Esophagus muscularis mucosa (tissue), 4 donors: ENCODE measurements around the gene OR2F1. TPM values are rescaled to one million over a fixed set of nuclear protein-coding genes. Genes with fewer than 3 reads are reported as not detected.

ENCODE experiments used
- DNase-seq: peaks from one replicate; pipeline ENCODE4 v3.0.0-alpha.2; 2017; ENCODE audit errors: extremely low spot score
- H3K27ac ChIP-seq, 4 donors: fragments of 200-600 bp; sonication (generic); replicated peaks in 1 of 4; 1 replicate in 3 of 4; 2 replicates in 1 of 4; pipeline ENCODE4 v1.5.1; 2016 to 2019; ENCODE audit warnings: mild to moderate bottlenecking in 1 of 4
- H3K27me3 ChIP-seq, 4 donors: fragments of 200-600 bp; sonication (generic); one replicate each; pipeline versions ENCODE4 v1.5.1 to v1.6.0; 2016 to 2019
- H3K36me3 ChIP-seq, 4 donors: fragments of 200-600 bp; sonication (generic); one replicate each; pipeline ENCODE4 v1.5.1; 2016 to 2019
- H3K4me1 ChIP-seq, 4 donors: fragments of 200-600 bp; sonication (generic); one replicate each; pipeline ENCODE4 v1.5.1; 2016 to 2019
- H3K4me3 ChIP-seq, 4 donors: fragments of 200-600 bp; sonication (generic); 1 replicate in 2 of 4; 2 replicates in 2 of 4; pipeline ENCODE4 v1.5.1; 2016 to 2019; ENCODE audit warnings: mild to moderate bottlenecking in 4 of 4, moderate library complexity in 1 of 4
- H3K9me3 ChIP-seq, 4 donors: fragments of 200-600 bp; sonication (generic); 1 replicate in 3 of 4; 2 replicates in 1 of 4; pipeline ENCODE4 v1.5.1; 2016 to 2019
- CTCF ChIP-seq, 3 experiments: fragments of 200-600 bp in 2 of 3; fragments of 450-650 bp in 1 of 3; sonication (generic) in 2 of 3; IDR thresholded peaks; one replicate each; pipeline ENCODE4 v1.5.1; 2017 to 2019; ENCODE audit warnings: antibody characterized with exemption in 3 of 3, mild to moderate bottlenecking in 2 of 3, moderate library complexity in 1 of 3
- EP300 ChIP-seq: sonication (generic); formaldehyde crosslinking; IDR thresholded peaks from one replicate; pipeline ENCODE4 v1.6.1; 2017; ENCODE audit warnings: antibody characterized with exemption
- POLR2A ChIP-seq: fragments of 450-650 bp; IDR thresholded peaks from one replicate; pipeline ENCODE4 v1.6.1; 2017; ENCODE audit warnings: antibody characterized with exemption, moderate library complexity, mild to moderate bottlenecking, low read depth
- POLR2AphosphoS5 ChIP-seq, 2 donors: sonication (generic); formaldehyde crosslinking; IDR thresholded peaks; one replicate each; pipeline ENCODE4 v1.6.1; 2017; ENCODE audit warnings: antibody characterized with exemption in 2 of 2
- WGBS: methylation state at CpG from one replicate; pipeline ENCODE4 v1.1.5; 2018; 5-methylcytosine and 5-hydroxymethylcytosine counted together
- intact Hi-C: fragments of 100-400 bp; cut with DNase I; formaldehyde crosslinking; loops from one replicate; pipeline ENCODE4 v1.15.1; 2023
- total RNA-seq, 4 donors: library from RNA; depleted of rRNA; stranded (reverse); fragments of >200 nt; gene quantifications; one replicate each; pipeline versions ENCODE4 v1.1.0 to v1.2.1, GENCODE V29; 2016

OR2F1 gene
- total RNA-seq, 4 donors from 2014 or later: not detected

- WGBS: 70% methylated on average over 4 of the region's 4 CpGs
- Histone ChIP-seq H3K9me3 (no peaks in the 10 kb centered on the region), H3K27me3 (no peaks in the 10 kb centered on the region), H3K4me1 (peaks cover 0 to 16% (median 7%) of the 10 kb centered on the region in 4 donors), H3K4me3 (no peak overlapping the region), H3K36me3 (no peaks in the 10 kb centered on the region), H3K27ac (no peak overlapping the region)
- TF ChIP-seq POLR2A: no peak
- no peak for TF ChIP-seq EP300
- TF ChIP-seq CTCF (IDR thresholded peaks at IDR 0.05): no peak
- no peak for TF ChIP-seq POLR2AphosphoS5 (IDR thresholded peaks at IDR 0.05)
- DNase-seq: no peak
- intact Hi-C loops: no loop called here
These were observed 18.3 kb upstream of the OR2F1 start for GRCh38 chr7:143936087-143937009.

DNA sequence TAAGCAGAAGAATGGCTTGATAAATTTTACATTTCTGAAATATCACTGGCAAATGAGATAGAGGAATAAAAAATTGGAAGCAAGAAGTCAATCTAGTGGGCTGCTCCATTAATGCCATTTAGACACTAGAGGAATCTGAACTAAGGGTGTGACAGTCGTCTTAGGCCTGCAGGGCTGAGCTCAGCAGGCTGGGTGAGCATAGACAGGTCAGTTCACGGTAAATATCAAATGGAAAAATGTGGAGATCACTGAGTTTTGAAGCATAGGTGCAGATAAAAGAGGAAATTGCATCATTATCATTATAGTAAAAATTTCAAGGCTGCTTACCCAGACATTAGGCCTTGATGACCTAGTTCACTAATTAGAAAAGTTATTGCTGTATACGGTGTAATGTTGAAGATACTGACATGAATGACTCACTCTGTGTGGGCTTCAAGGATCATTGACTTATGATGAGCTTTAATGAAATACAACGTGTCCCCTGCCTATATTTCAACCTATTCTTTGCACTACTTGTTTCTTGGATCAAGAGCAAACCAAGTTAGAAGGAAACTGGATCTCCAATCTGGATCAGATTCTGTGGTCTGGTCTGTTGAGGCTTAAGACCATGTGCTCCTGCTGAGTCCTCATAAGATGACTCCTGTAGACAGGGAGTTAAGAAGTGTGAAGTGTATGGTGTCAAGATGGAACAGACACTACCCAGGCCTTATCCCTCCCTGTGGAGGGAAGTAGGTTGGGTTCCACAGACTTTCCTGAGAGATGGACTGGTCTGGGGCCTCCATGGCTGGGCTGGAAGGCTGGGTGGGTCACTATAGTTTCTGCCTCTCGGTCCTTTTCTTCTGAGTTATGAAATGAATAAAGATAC lies 16.0 kb upstream of the OR2F1 start:
- TF ChIP-seq EP300: no peak
- no peak for TF ChIP-seq POLR2A
- no peak for TF ChIP-seq POLR2AphosphoS5 (IDR thresholded peaks at IDR 0.05)
- no peak for TF ChIP-seq CTCF (IDR thresholded peaks at IDR 0.05)
- no peaks in the 10 kb centered on the region for H3K36me3 ChIP-seq
- WGBS: 80% methylated on average over 5 of the region's 5 CpGs
- no peaks in the 10 kb centered on the region for H3K9me3 ChIP-seq
- intact Hi-C loops: no loop called here
- peaks cover 0 to 16% (median 7%) of the 10 kb centered on the region in 4 donors for H3K4me1 ChIP-seq
- no peak overlapping the region for H3K27ac ChIP-seq
- DNase-seq: no peak
- no peaks in the 10 kb centered on the region for H3K27me3 ChIP-seq
- H3K4me3 ChIP-seq: no peak overlapping the region

GRCh38 chr7:143945423-143945822 lies 9.2 kb upstream of the OR2F1 start:
- Histone ChIP-seq H3K9me3 (no peaks in the 10 kb centered on the region), H3K4me3 (no peak overlapping the region), H3K36me3 (no peaks in the 10 kb centered on the region), H3K27ac (no peak overlapping the region), H3K27me3 (no peaks in the 10 kb centered on the region), H3K4me1 (no peaks in the 10 kb centered on the region)
- DNase-seq: no peak
- 79% methylated on average over 4 of the region's 4 CpGs for whole genome bisulfite sequencing
- intact Hi-C loops: no loop called here
- TF ChIP-seq POLR2A (no peak), EP300 (no peak), POLR2AphosphoS5 (IDR thresholded peaks at IDR 0.05) (no peak), CTCF (IDR thresholded peaks at IDR 0.05) (no peak)

GRCh38 chr7:143947111-143947510 lies 7.5 kb upstream of the OR2F1 start:
- intact Hi-C loops: no loop called here
- no peak overlapping the region for H3K27ac ChIP-seq
- H3K4me3 ChIP-seq: no peak overlapping the region
- no peaks in the 10 kb centered on the region for H3K9me3 ChIP-seq
- no peak for TF ChIP-seq EP300
- TF ChIP-seq CTCF (IDR thresholded peaks at IDR 0.05): no peak
- no peak for TF ChIP-seq POLR2AphosphoS5 (IDR thresholded peaks at IDR 0.05)
- TF ChIP-seq POLR2A: no peak
- DNase-seq: no peak
- H3K27me3 ChIP-seq: no peaks in the 10 kb centered on the region
- no peaks in the 10 kb centered on the region for H3K4me1 ChIP-seq
- no peaks in the 10 kb centered on the region for H3K36me3 ChIP-seq
- WGBS: 86% methylated on average over 2 of the region's 2 CpGs
